GM23338 (cell line): ENCODE data around the gene TGFBR3.

Experiments
- CREB1 ChIP-seq: fragments of 250-450 bp; sonication (Bioruptor Pico); IDR thresholded peaks from 2 replicates; pipeline ENCODE4 v1.5.0; 2020; ENCODE audit warnings: low read depth, mild to moderate bottlenecking, moderate library complexity
- EZH2 ChIP-seq: fragments of 200-600 bp; sonication (generic); IDR thresholded peaks from one replicate; pipeline ENCODE4 v1.8.0; 2017; ENCODE audit warnings: antibody characterized with exemption, mild to moderate bottlenecking, low read depth; ENCODE audit not compliant: unreplicated experiment
- EZH2phosphoT487 ChIP-seq: fragments of 200-600 bp; sonication (generic); IDR thresholded peaks from one replicate; pipeline ENCODE4 v1.8.1; 2018; ENCODE audit warnings: antibody characterized with exemption; ENCODE audit not compliant: unreplicated experiment
- POLR2AphosphoS5 ChIP-seq: IDR thresholded peaks from 2 replicates; pipeline ENCODE4 v1.6.1; 2016; ENCODE audit warnings: antibody characterized with exemption, low read depth
- TF ChIP-seq, protein P1 (sequence below), 2 experiments: fragments of 200-600 bp in 1 of 2; sonication (generic) in 1 of 2; conservative IDR thresholded peaks; 2 replicates each; pipeline versions ENCODE4 v1.5.1 to v1.6.1; 2016 to 2017; ENCODE audit warnings: antibody characterized with exemption in 2 of 2, low read depth in 2 of 2, mild to moderate bottlenecking in 2 of 2, moderate library complexity in 1 of 2
- TF ChIP-seq, protein P2 (sequence below): IDR thresholded peaks from one replicate; pipeline ENCODE4 v1.6.1; 2018; ENCODE audit warnings: antibody characterized with exemption; ENCODE audit not compliant: unreplicated experiment
- TF ChIP-seq, protein P3 (sequence below): fragments of 250-450 bp; sonication (Bioruptor Pico); IDR thresholded peaks from 2 replicates; pipeline ENCODE4 v1.5.0; 2020; ENCODE audit warnings: mild to moderate bottlenecking, moderate library complexity
- TF ChIP-seq, protein P4 (sequence below): IDR thresholded peaks from 2 replicates; pipeline ENCODE4 v1.6.1; 2016; ENCODE audit warnings: antibody characterized with exemption

DNA sequence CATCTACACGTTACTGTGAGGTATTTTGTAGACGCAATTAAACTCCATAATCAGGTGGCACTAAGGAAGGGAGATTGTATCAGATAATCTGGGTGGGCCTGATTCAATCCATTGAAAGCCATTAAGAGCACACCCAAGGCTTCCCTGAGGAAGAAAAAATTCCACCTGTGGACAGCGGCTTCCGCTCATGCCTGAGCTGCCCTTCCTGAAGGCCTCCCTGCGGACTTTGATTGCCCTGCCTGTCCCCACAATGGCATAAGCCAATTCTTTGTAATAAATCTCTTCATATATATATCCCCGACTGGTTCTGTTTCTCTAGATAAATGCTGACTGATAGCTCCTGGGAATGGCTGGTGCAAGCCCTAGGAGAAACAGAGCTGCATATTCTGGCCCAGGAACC lies 138.3 kb downstream of the TGFBR3 start:
- TF ChIP-seq EZH2phosphoT487 (no peak), EZH2 (no peak), CREB1 (CRISPR knock-in tag) (no peak), POLR2AphosphoS5 (no peak)
- TF ChIP-seq, protein P1, sequence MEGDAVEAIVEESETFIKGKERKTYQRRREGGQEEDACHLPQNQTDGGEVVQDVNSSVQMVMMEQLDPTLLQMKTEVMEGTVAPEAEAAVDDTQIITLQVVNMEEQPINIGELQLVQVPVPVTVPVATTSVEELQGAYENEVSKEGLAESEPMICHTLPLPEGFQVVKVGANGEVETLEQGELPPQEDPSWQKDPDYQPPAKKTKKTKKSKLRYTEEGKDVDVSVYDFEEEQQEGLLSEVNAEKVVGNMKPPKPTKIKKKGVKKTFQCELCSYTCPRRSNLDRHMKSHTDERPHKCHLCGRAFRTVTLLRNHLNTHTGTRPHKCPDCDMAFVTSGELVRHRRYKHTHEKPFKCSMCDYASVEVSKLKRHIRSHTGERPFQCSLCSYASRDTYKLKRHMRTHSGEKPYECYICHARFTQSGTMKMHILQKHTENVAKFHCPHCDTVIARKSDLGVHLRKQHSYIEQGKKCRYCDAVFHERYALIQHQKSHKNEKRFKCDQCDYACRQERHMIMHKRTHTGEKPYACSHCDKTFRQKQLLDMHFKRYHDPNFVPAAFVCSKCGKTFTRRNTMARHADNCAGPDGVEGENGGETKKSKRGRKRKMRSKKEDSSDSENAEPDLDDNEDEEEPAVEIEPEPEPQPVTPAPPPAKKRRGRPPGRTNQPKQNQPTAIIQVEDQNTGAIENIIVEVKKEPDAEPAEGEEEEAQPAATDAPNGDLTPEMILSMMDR (conservative IDR thresholded peaks at IDR 0.05; ENCODE audit: low read depth in 2 of 2), result no peak
- TF ChIP-seq, protein P2, sequence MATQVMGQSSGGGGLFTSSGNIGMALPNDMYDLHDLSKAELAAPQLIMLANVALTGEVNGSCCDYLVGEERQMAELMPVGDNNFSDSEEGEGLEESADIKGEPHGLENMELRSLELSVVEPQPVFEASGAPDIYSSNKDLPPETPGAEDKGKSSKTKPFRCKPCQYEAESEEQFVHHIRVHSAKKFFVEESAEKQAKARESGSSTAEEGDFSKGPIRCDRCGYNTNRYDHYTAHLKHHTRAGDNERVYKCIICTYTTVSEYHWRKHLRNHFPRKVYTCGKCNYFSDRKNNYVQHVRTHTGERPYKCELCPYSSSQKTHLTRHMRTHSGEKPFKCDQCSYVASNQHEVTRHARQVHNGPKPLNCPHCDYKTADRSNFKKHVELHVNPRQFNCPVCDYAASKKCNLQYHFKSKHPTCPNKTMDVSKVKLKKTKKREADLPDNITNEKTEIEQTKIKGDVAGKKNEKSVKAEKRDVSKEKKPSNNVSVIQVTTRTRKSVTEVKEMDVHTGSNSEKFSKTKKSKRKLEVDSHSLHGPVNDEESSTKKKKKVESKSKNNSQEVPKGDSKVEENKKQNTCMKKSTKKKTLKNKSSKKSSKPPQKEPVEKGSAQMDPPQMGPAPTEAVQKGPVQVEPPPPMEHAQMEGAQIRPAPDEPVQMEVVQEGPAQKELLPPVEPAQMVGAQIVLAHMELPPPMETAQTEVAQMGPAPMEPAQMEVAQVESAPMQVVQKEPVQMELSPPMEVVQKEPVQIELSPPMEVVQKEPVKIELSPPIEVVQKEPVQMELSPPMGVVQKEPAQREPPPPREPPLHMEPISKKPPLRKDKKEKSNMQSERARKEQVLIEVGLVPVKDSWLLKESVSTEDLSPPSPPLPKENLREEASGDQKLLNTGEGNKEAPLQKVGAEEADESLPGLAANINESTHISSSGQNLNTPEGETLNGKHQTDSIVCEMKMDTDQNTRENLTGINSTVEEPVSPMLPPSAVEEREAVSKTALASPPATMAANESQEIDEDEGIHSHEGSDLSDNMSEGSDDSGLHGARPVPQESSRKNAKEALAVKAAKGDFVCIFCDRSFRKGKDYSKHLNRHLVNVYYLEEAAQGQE, result no peak
- TF ChIP-seq, protein P3, sequence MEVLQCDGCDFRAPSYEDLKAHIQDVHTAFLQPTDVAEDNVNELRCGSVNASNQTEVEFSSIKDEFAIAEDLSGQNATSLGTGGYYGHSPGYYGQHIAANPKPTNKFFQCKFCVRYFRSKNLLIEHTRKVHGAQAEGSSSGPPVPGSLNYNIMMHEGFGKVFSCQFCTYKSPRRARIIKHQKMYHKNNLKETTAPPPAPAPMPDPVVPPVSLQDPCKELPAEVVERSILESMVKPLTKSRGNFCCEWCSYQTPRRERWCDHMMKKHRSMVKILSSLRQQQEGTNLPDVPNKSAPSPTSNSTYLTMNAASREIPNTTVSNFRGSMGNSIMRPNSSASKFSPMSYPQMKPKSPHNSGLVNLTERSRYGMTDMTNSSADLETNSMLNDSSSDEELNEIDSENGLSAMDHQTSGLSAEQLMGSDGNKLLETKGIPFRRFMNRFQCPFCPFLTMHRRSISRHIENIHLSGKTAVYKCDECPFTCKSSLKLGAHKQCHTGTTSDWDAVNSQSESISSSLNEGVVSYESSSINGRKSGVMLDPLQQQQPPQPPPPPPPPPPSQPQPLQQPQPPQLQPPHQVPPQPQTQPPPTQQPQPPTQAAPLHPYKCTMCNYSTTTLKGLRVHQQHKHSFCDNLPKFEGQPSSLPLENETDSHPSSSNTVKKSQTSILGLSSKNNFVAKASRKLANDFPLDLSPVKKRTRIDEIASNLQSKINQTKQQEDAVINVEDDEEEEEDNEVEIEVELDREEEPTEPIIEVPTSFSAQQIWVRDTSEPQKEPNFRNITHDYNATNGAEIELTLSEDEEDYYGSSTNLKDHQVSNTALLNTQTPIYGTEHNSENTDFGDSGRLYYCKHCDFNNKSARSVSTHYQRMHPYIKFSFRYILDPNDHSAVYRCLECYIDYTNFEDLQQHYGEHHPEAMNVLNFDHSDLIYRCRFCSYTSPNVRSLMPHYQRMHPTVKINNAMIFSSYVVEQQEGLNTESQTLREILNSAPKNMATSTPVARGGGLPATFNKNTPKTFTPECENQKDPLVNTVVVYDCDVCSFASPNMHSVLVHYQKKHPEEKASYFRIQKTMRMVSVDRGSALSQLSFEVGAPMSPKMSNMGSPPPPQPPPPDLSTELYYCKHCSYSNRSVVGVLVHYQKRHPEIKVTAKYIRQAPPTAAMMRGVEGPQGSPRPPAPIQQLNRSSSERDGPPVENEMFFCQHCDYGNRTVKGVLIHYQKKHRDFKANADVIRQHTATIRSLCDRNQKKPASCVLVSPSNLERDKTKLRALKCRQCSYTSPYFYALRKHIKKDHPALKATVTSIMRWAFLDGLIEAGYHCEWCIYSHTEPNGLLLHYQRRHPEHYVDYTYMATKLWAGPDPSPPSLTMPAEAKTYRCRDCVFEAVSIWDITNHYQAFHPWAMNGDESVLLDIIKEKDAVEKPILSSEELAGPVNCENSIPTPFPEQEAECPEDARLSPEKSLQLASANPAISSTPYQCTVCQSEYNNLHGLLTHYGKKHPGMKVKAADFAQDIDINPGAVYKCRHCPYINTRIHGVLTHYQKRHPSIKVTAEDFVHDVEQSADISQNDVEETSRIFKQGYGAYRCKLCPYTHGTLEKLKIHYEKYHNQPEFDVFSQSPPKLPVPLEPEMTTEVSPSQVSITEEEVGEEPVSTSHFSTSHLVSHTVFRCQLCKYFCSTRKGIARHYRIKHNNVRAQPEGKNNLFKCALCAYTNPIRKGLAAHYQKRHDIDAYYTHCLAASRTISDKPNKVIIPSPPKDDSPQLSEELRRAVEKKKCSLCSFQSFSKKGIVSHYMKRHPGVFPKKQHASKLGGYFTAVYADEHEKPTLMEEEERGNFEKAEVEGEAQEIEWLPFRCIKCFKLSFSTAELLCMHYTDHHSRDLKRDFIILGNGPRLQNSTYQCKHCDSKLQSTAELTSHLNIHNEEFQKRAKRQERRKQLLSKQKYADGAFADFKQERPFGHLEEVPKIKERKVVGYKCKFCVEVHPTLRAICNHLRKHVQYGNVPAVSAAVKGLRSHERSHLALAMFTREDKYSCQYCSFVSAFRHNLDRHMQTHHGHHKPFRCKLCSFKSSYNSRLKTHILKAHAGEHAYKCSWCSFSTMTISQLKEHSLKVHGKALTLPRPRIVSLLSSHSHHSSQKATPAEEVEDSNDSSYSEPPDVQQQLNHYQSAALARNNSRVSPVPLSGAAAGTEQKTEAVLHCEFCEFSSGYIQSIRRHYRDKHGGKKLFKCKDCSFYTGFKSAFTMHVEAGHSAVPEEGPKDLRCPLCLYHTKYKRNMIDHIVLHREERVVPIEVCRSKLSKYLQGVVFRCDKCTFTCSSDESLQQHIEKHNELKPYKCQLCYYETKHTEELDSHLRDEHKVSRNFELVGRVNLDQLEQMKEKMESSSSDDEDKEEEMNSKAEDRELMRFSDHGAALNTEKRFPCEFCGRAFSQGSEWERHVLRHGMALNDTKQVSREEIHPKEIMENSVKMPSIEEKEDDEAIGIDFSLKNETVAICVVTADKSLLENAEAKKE, result no peak
- TF ChIP-seq, protein P4, sequence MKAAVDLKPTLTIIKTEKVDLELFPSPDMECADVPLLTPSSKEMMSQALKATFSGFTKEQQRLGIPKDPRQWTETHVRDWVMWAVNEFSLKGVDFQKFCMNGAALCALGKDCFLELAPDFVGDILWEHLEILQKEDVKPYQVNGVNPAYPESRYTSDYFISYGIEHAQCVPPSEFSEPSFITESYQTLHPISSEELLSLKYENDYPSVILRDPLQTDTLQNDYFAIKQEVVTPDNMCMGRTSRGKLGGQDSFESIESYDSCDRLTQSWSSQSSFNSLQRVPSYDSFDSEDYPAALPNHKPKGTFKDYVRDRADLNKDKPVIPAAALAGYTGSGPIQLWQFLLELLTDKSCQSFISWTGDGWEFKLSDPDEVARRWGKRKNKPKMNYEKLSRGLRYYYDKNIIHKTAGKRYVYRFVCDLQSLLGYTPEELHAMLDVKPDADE, result no peak
